Measurements from ENCODE around the gene CD247.
A peak's percentile ranks its signal among the peaks of the same experiment; 100 is the strongest.

GRCh38 chr1:167533851-167534300, 15.5 kb upstream of the CD247 start:
- TF ChIP-seq CTCF (conservative IDR thresholded peaks at IDR 0.05; ENCODE audit: low read depth, low read length) (peak; percentile 93), EZH2 (IDR thresholded peaks at IDR 0.05; ENCODE audit: borderline replicate concordance, low read depth, low read length, poor library complexity, severe bottlenecking) (no peak)
